GM19099 (cell line): ENCODE data around the gene DOCK11.

Experiments
- POLR2A ChIP-seq: IDR thresholded peaks from 3 replicates; pipeline ENCODE4 v1.6.1; 2011; ENCODE audit warnings: low read depth; ENCODE audit not compliant: insufficient read length; ENCODE audit errors: extremely low read depth

DOCK11 gene

DNA sequence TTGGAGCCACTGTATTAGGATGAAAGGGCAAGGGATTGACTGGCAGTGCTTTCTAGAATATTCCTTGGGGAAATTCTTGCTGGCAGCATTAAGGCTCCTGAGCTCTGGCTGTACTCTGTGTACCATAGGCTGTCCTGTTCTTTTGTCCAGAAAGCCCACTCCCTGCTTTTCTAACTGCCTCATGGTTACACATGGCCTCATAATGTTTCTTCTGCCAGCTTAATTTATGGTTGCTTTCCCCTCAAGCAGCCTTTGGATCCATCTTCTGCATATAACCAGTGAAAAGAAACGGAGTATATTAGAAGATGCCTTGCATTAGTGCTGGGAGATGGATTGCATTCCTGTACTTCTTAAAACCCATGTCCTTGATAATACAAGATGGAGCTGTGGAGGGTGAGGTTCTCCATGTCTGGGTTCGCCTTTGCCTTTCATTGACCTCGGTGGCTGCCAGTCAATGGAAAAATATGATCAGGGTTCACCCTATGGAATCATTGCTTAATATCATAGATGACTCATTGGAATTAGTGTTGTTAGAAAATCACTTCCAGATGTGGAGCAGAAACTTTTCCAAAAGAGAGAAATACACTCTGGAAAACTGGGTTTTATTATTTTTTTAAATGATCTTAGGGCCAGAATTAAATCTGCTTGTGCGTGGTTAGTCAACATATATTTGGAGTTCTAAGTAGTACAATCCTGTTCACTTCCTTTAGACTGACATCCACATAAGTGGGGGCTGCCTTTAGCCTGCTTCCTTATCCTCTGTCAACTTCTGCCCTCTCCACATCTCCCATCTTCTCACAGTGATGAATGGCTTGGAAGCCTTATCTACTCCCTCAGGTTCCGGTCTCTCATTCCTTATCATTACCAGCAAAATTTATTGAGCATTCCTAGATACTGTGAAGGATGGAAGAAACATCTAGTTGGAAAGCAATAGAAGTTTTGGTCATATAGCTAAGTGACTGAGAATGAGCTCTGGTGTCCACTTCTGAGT is 24.9 kb downstream of the DOCK11 start:
- no peak for TF ChIP-seq POLR2A

DNA sequence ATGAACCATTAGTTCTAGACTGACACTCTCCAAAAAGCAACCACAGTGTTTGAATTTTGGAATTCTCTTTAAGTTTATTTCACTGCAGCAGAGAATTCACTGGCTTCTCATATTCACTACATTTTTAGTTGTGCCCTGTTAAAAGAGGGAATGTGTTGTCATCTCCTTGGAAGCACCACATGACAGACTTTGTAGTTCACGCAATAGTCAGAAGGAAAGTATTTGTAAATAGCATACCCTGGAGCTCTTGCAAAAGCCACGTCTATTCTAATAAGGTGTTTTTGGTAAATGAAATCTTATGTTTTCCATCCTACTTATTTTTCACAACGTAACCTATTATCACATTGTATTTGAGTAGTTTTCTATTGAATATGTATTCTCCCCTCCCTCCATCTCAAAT is 25.8 kb downstream of the DOCK11 start:
- TF ChIP-seq POLR2A, result no peak

DNA sequence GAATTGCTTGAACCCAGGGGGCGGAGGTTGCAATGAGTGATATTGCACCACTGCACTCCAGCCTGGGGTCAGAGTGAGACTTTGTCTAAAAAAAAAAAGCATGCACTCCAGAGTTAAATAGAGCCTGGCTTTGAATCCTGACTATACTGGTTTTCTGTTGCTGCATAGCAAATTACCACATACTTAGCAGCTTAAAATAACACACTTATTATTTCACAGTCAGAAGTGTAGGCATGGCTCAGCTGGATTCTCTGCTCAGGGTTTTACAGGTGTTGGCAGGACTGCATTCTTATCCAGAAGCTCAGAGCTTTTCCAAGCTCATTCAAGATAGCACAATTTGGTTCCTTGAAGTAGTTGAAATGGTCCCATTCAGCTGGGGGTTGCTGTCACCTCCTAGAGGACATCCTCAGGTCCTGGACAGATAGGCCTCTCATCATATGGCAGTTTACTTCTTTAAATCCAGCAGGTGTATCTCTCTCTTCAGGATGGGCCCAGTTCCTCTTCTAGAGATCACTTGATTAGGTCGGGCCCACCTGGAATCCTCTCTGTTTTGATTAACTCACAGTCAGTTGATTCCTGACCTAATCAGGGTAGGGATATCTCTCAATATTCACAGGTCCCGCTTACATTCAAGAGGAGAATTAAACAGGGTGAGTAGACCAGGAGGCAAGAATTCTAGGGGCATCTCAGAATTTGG is 26.8 kb downstream of the DOCK11 start:
- TF ChIP-seq POLR2A, result no peak

DNA sequence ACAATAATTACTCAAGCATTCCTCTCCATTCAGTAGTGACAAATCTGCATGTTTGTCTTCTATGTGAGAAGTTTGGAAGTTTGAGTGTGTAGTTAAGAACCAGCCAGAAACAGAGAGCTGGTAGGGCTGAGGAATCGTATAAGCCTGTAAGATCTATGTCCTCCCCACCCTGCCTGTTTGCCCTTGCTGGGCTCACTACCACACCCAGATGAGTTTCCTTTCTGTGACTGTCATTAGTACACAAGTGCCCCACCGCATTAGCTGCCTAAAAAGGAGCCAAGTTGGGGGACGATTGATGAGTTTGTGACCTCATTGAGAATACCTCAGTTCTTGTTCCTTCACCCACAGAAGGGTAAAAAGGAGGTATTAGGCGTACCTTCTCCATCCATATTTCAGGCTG is 28.3 kb downstream of the DOCK11 start:
- no peak for TF ChIP-seq POLR2A

DNA sequence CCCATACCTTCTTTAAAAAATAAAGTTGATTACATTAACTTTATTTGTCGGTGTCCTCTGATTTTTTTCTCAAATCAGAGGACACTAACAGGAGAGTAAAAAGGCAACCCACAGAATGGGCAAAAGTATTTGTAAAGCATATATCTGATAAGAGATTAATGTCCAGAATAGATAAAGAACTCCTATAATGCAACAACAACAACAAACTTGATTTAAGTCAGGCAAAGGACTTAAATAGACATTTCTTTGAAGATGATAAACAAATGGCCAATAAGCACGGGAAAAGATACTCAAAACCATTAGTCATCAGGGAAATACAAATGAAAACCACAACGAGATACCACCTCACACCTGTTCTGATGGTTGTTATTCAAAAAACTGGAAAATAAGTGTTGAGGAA is 28.7 kb downstream of the DOCK11 start:
- no peak for TF ChIP-seq POLR2A

DNA sequence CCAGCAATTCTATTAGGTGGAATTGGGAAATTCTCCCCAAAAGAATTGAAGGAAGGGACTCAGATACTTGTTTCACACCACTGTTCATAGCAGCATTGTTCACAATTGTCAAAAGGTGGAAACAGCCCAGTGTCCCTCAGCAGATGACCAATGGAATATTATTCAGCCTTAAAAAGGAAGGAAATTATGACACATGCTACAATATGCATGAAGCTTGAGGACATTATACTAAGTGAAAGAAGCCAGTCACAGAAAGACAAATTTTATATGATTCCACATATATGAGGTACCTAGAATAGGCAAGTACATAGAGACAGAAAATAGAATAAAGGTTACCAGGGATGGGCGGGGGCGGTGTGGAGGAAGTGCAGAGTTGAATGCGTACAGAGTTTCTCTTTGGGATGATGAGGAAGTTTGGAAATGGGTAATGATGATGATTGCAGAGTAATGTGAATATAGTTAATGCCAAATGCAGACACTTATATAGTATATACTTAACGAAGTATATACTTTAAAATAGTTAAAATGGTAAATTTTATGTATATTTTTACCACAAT is 29.6 kb downstream of the DOCK11 start:
- TF ChIP-seq POLR2A, result no peak

DNA sequence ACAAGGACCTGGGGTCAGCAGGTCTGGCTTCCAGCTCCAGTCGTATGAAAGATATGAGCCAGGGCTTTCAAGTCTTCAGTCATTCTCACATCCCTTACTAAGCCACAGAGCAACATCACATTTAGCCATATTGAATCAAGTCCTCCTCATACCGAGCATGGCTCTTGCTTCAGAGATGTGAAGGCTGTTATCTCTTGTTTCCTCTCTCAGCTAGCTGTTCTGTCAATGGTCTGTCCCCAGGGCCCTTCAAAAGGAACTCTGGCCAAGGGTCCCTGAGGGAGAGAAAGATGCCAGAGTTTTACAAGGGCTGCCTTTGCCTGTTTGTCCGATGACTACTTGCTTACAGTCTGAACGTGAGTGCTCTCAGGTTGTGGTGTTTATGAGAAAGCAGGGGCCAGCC is 30.5 kb downstream of the DOCK11 start:
- no peak for TF ChIP-seq POLR2A

DNA sequence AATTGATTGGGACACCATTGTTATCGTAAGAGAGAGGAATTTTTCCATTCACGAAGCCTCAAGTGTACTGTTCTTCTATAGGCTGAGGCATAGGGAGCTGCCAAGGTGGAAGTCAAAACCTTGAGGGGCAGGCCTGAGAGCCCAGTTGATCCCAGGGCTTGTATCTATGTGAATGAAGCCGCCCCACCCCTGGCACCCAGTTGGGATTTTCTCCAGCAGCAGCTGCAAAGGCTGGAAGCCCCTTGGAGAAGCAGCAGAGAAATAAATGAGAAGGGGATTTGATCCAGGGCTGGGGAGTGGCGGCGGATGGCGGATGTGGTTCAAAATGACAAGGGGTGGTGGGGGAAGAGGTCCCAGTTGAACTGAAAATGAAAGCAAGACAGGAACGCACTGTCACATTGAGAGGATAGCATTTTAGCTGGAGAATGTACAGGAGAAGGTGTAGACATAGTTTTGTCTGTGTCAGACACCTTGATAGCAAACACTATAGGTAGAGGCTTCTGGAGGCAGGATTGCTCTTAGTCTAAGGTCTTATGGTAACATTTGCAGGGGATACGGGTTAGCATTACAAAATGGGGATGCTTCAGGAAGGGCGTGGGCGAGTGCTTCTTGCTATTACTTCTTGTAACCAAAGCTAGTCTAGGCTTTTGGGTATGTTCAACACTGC is 32.6 kb downstream of the DOCK11 start:
- TF ChIP-seq POLR2A, result peak; percentile 55

DNA sequence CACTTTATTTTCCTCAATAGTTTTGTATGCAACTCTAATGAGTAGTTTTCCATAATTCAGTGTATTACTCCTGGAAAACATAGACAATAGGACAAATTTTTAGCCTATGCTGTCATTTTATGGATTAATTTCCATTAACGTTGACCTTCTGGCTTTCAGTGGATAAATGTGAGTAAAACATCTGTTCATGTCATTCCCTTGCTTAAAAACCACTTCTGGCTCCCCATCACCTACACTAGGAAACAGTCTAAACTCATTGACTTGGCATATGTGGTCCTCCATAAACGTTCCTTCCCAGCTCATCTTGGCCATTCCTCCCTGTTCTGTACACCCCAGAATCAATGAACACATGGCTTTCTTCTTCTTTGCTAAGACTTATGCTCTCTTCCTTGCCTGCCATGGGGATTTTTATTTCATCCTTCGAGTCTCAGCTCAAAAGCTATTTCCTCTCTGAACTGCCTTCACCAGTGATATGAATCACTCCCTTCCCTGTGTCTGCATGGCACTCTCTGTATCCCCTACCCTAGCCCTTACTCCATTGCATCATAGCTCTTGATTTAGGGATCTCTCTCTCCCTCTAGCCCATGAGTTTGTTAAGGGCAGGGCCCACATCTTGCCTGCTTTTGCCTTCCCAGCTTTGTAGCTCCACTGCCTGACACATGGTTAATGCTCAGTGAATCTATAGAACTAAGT is 34.8 kb downstream of the DOCK11 start:
- TF ChIP-seq POLR2A, result no peak

DNA sequence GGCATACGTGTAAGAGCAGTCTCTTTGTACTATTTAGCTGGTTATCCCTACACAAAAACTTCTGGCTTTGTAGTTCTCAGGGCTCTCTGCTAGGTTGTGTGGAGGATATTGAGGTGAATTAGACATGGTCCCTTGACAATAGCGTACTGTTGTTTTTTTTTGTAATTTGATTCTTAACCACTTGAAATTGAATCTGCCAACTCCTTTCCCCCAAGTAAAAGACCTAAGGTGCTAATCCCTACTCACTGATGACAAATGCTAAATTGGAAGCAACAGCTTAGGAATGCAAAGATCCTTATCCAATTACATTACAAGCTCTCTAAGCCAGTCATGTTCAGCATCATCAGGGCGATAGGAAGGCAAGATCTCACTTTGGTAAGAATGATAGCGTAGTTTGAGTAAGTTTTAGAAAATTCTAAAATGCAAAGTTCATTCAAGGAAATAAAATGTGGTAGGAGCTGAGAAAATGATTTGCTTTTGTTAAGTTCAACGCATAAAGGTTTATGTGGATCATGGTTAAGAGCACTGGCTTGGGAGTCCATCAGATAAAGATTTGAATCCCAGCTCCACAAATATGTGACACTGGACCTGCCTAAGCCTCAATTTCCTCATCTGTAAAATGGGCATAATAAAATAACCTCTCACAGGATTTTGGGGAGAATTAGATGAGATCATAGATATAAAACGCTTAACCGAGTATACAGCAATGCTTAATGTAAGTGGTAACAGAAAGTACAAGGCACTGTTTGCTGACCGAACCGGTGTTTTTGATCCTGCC is 39.3 kb downstream of the DOCK11 start:
- TF ChIP-seq POLR2A, result no peak

DNA sequence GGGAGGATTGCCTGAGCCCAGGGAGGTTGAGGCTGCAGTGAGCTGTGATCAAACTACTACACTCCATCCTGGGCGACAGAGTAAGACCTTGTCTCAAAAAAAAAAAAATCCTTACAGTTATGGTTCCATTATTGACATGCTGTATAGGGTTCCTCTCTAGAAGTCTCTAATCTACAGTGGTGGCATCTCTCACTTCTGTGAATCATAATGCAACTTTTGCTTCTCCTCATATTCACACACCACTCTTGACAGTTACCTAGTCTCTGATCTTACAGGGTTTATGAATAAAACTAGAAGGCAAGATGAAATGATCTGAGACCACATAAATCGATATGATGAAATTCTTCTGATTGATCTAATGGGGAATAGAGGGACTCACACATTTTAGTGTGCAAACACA is 40.6 kb downstream of the DOCK11 start:
- no peak for TF ChIP-seq POLR2A

DNA sequence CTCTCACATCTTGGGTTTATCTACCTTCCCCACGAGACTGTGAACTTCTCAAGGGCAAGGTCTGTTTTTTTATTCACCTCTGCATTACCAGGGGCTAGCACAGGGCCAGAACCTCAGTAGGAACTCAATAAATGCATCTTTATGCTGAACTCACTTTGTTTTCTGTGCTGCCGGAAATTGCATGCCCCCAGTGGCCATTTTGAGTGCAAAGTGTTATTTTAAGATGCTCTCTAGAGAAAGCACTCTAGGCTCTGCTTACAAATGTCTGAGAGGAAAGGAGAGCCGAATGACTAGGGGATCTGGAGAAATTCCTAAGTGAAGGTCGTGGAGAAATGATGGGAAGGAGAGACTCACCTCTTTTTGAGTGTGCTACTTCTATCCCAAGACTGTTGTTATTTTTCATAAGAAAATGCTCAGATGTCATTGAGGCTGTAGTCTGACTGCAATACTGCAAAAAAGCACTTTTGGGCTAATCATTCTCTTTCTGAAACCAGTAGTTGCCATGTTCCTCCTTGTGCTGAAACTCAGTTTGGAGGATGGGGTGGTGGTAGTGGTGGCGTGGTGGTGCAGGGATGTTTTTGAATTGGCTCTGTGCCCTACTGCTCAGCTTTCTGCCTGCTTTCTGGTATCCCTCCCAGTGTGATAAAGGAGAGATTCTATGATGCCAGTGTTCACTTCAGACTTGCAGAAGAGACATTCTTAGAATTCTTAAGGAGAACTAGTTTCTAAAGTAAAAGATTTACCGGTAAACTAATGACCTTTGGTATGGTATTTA is 41.3 kb downstream of the DOCK11 start:
- no peak for TF ChIP-seq POLR2A

DNA sequence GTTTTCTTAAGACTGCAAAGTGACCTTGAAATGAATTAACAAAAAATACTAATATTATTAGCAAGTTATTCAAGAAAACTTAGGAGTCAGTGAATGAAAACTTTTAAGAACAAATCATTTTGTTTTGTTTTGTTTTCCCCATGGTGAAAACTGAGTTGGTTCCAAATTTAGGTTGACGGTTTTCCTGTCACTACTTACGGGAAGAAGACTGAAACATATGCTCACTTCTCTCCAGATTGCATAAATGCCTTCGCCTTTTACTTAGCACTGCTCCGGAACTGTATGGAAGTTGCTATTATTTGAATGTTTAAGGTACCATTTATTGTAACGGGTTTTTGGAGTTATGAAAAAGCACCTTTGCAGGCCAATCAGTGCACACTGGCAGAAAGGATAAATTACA is 42.8 kb downstream of the DOCK11 start:
- no peak for TF ChIP-seq POLR2A
